Peyer's patch (tissue), 4 donors: ENCODE measurements around the gene HPS1. TPM values are rescaled to one million over a fixed set of nuclear protein-coding genes. Genes with fewer than 3 reads are reported as not detected.

Experiments
- DNase-seq, 3 donors: peaks; one replicate each; pipeline ENCODE4 v3.0.0-alpha.2; 2017 to 2019
- H3K27ac ChIP-seq, 4 donors: fragments of 200-600 bp; sonication (generic); one replicate each; pipeline ENCODE4 v1.5.1; 2016 to 2019
- H3K27me3 ChIP-seq, 2 donors: fragments of 200-600 bp; sonication (generic); one replicate each; pipeline ENCODE4 v1.5.1; 2019
- H3K36me3 ChIP-seq, 3 donors: fragments of 200-600 bp; sonication (generic); one replicate each; pipeline ENCODE4 v1.5.1; 2016 to 2019
- H3K4me1 ChIP-seq, 4 donors: fragments of 200-600 bp; sonication (generic); one replicate each; pipeline ENCODE4 v1.5.1; 2016 to 2019
- H3K4me3 ChIP-seq, 4 donors: fragments of 200-600 bp; sonication (generic); 1 replicate in 3 of 4; 2 replicates in 1 of 4; pipeline ENCODE4 v1.5.1; 2016 to 2019; ENCODE audit warnings: mild to moderate bottlenecking in 1 of 4
- H3K9me3 ChIP-seq, 4 donors: fragments of 200-600 bp; sonication (generic); one replicate each; pipeline ENCODE4 v1.5.1; 2016 to 2019; ENCODE audit warnings: mild to moderate bottlenecking in 1 of 4
- CTCF ChIP-seq, 6 experiments: fragments of 450-650 bp in 4 of 6; fragments of 200-600 bp in 2 of 6; sonication (generic) in 1 of 6; IDR thresholded peaks; one replicate each; pipeline ENCODE4 v1.5.1; 2017 to 2019; ENCODE audit warnings: antibody characterized with exemption in 6 of 6, mild to moderate bottlenecking in 3 of 6, moderate library complexity in 1 of 6
- POLR2A ChIP-seq, 2 donors: fragments of 450-650 bp; IDR thresholded peaks; one replicate each; pipeline ENCODE4 v1.5.1; 2017; ENCODE audit warnings: antibody characterized with exemption in 2 of 2, mild to moderate bottlenecking in 2 of 2, moderate library complexity in 2 of 2
- total RNA-seq, 4 donors: library from RNA; depleted of rRNA; stranded (reverse); fragments of >200 nt; gene quantifications; one replicate each; pipeline ENCODE4 v1.1.0, GENCODE V29; 2016

HPS1 gene
- total RNA-seq, 4 donors from 2014 or later, result 109 to 221 (median 136) TPM

GRCh38 chr10:98396096-98397063, 50.4 kb downstream of the HPS1 start:
- Histone ChIP-seq H3K27me3 (no peaks in the 10 kb centered on the region), H3K36me3 (no peaks in the 10 kb centered on the region), H3K4me3 (no peak overlapping the region), H3K27ac (no peak overlapping the region), H3K9me3 (no peaks in the 10 kb centered on the region), H3K4me1 (no peaks in the 10 kb centered on the region)
- DNase-seq, result no peak
- TF ChIP-seq POLR2A (IDR thresholded peaks at IDR 0.05), result no peak
- TF ChIP-seq CTCF (IDR thresholded peaks at IDR 0.05), result no peak

GRCh38 chr10:98394851-98395440, 51.8 kb downstream of the HPS1 start:
- Histone ChIP-seq H3K36me3 (no peaks in the 10 kb centered on the region), H3K4me3 (no peak overlapping the region), H3K27ac (no peak overlapping the region), H3K9me3 (no peaks in the 10 kb centered on the region), H3K4me1 (no peaks in the 10 kb centered on the region), H3K27me3 (no peaks in the 10 kb centered on the region)
- DNase-seq, result no peak
- TF ChIP-seq POLR2A (IDR thresholded peaks at IDR 0.05) (no peak), CTCF (IDR thresholded peaks at IDR 0.05) (no peak)

- Histone ChIP-seq H3K4me3 (no peak overlapping the region), H3K27ac (no peak overlapping the region), H3K4me1 (no peaks in the 10 kb centered on the region), H3K9me3 (no peaks in the 10 kb centered on the region), H3K27me3 (no peaks in the 10 kb centered on the region), H3K36me3 (no peaks in the 10 kb centered on the region)
- no peak for DNase-seq
- TF ChIP-seq CTCF (IDR thresholded peaks at IDR 0.05), result no peak
Observed at GRCh38 chr10:98391578-98391991, 55.1 kb downstream of the HPS1 start.

- H3K27ac ChIP-seq, result no peak overlapping the region
- H3K4me1 ChIP-seq, result no peaks in the 10 kb centered on the region
- H3K27me3 ChIP-seq, result no peaks in the 10 kb centered on the region
- no peak overlapping the region for H3K4me3 ChIP-seq
- DNase-seq, result no peak
- TF ChIP-seq POLR2A (IDR thresholded peaks at IDR 0.05) (no peak), CTCF (IDR thresholded peaks at IDR 0.05) (no peak)
- H3K36me3 ChIP-seq, result no peaks in the 10 kb centered on the region
- no peaks in the 10 kb centered on the region for H3K9me3 ChIP-seq
Observed at GRCh38 chr10:98391065-98391464, 55.7 kb downstream of the HPS1 start.

- Histone ChIP-seq H3K4me1 (no peaks in the 10 kb centered on the region), H3K4me3 (no peak overlapping the region), H3K36me3 (no peaks in the 10 kb centered on the region), H3K27me3 (no peaks in the 10 kb centered on the region), H3K9me3 (no peaks in the 10 kb centered on the region), H3K27ac (no peak overlapping the region)
- no peak for TF ChIP-seq CTCF (IDR thresholded peaks at IDR 0.05)
- TF ChIP-seq POLR2A (IDR thresholded peaks at IDR 0.05), result no peak
- DNase-seq, result no peak
Observed at GRCh38 chr10:98390406-98390805, 56.3 kb downstream of the HPS1 start.
